Cardiac septum (tissue), 1 donor: ENCODE measurements around the gene SMARCC1. TPM values are rescaled to one million over a fixed set of nuclear protein-coding genes. Genes with fewer than 3 reads are reported as not detected.
"Not testable (repeated sequence)": the region's sequence is repeated elsewhere in the genome, so short reads cannot be mapped to it uniquely, and the experiment has no call there.

Experiments
- DNase-seq: peaks from one replicate; pipeline ENCODE4 v3.0.0-alpha.2; 2020; ENCODE audit warnings: low spot score
- intact Hi-C: fragments of 100-400 bp; cut with DNase I; formaldehyde crosslinking; loops from one replicate; pipeline ENCODE4 v1.14.0; 2022
- total RNA-seq: library from RNA; stranded (reverse); fragmentation: NEBNext Ultra II Directional; extraction: Animal tissue kit (Norgen Biotek cat#: 25700); gene quantifications from one replicate; pipeline ENCODE4 v1.2.1, GENCODE V29; 2021
- donor health status: DM: no; HTN: no; CAD: no.

SMARCC1 gene
- total RNA-seq, 1 donor from 2014 or later, result 31.7 TPM

GRCh38 chr3:47778746-47779145, 2.9 kb downstream of the SMARCC1 start:
- intact Hi-C loops, result no loop called here

DNA sequence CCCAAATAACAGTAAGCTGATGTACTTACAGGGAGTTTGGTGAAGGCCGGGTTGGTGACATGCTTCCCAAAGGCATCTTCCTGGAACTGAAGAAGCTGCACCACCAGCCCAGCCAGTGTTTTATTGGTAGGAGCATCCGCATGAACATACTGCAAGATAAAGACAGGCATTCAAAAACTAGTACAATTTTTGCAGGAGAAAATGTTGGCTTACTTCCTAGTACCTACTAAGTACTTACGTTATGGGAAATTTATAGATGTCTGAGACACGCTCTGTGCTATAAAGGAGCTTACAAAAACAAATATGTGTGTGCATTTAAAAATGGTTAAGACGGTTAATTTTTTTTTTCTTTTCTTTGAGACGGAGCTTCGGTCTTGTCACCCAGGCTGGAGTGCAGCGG, 8.9 kb downstream of the SMARCC1 start:
- intact Hi-C loops, result no loop called here
- no peak for DNase-seq

More at GRCh38 chr3:47778746-47779145, 2.9 kb downstream of the SMARCC1 start:
- DNase-seq, result no peak

DNA sequence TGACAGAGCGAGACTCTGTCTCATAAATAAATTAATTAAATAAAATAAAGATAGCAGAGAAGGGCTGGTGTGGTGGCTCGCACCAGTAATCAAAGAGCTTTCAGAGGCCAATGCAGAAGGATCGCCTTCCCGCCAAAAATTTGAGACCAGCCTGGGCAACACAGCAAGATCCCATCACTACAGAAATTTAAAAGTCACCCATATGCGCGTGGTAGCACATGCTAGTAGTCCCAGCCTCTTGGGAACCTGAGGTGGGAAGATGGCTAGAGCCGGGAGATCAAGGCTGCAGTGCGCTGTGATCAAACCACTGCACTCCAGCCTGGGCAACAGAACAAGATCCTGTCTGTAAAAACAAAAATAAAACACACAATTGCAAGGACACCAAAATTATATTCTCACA, 9.6 kb downstream of the SMARCC1 start:
- intact Hi-C loops, result no loop called here
- DNase-seq, result no peak

- no peak for DNase-seq
- intact Hi-C loops, result no loop called here
Observed at GRCh38 chr3:47766186-47766585, 15.5 kb downstream of the SMARCC1 start.

DNA sequence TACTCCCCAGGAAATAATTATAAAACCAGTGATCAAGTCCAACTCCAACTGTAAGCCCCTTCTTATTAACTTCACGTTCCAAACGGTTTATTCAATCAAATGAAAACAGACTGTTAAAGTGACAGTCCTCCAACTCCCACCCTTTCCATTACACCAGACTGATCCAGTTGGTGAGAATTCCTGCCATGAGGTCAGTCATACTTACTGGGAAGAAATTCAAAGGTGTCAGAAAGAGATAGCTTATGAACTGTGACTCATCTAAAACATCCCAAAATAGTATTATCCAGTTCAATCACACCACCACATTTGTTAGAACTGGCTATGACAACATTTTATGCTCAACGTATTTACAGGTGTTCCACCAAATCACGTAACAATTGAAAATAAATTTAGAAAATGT, 19.5 kb downstream of the SMARCC1 start:
- DNase-seq, result no peak
- intact Hi-C loops, result no loop called here

DNA sequence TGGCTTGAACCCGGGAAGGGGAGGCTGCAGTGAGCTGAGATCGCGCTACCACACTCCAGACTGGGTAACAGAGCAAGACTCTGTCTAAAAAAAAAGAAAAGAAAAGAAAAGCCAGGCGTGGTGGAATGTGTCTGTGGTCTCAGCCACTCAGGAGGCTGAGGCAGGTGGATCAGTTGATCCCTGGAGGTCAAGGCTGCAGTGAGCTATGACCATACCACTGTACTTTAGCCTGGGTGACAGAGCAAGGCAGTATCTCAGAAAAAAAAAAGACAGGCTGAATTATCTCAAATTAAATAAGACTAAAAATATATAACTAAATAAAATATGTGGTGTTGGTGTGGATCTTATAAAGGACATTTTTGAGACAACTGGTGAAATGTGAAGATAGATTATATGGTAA, 20.6 kb downstream of the SMARCC1 start:
- intact Hi-C loops, result no loop called here
- no peak for DNase-seq

DNA sequence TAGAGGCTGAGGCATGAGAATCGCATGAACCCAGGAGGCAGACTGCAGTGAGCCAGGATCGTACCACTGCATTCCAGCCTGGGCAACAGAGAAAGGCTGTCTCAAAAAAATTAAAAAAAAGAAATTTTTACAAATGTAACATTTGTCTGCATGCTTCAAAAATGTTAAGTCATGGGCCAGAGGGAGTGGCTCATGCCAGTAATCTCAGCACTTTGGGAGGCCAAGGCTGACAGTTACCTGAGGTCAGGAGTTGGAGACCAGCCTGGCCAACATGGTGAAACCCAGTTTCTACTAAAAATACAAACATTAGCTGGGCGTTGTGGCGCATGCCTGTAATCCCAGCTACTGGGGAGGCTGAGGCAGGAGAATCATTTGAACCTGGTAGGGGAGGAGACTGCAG, 21.5 kb downstream of the SMARCC1 start:
- intact Hi-C loops, DNase-seq: not testable (repeated sequence)

DNA sequence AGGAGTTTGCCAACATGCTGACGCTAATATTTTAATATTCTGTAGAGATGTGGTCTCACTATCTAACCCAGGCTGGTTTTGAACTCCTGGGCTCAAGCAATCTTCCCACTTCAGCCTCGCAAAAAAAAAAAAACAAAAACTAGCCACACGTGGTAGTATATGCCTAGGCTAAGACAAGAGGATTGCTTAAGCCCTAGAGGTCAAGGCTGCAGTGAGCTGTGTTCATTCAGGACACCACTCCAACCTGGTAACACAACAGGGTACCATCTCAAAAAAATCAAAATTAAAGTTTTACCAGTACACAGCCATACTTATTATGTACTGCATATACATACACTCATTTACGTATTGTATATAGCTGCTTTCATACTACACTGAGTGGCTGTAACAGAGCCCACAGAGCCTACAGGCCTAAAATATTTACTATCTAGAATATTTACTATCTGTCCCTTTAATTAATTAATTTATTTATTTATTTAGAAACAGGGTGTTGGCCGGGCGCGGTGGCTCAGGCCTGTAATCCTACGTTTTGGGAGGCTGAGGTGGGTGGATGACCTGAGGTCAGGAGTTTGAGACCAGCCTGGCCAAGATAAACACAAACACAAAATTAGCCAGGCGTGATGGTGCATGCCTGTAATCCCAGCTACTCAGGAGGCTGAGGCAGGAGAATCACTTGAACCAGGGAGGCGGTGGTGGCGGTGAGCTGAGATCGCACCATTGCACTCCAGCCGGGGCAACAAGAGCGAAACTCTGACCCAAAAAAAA, 23.2 kb downstream of the SMARCC1 start:
- DNase-seq, result no peak

DNA sequence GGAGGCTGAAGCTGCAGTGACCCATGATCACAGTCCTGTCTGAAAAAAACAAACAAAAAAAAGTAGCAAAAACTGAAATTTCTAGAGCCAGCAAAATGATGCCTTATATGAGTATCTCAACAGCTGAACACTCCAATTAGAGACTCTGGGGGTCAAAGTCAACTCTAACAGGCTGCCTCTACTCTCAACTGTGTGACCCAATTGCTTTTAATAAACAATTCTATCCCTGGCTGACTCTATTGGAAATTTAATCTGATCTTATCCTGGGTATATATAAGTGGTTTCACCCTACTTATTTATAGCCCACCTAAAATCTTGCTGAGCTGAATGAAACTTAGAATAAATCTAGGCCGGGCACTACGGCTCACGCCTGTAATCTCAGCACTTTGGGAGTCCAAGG, 29.0 kb downstream of the SMARCC1 start:
- intact Hi-C loops, result no loop called here
- DNase-seq, result no peak

More for the DNA sequence above, 23.2 kb downstream of the SMARCC1 start:
- intact Hi-C loops, result no loop called here

DNA sequence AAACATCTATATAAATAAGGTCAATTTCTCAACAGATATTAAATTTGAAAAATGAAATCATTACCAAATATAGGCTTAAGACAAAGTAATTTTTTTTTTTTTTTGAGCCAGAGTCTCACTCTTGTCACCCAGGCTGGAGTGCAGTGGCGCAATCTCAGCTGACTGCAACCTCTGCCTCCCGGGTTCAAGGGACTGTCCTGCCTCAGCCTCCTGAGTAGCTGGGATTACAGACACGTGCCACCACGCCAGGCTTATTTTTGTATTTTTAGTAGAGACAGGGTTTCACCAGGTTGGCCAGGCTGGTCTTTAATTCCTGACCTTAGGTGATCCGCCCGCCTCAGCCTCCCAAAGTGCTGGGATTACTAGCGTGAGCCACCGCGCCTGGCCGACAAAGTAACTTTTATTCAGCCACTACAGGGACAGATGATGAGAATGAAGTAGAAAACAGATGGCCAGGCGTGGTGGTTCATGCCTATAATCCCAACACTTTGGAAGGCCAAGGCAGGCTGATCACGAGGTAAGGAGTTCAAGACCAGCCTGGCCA, 30.8 kb downstream of the SMARCC1 start:
- intact Hi-C loops, DNase-seq: not testable (repeated sequence)

DNA sequence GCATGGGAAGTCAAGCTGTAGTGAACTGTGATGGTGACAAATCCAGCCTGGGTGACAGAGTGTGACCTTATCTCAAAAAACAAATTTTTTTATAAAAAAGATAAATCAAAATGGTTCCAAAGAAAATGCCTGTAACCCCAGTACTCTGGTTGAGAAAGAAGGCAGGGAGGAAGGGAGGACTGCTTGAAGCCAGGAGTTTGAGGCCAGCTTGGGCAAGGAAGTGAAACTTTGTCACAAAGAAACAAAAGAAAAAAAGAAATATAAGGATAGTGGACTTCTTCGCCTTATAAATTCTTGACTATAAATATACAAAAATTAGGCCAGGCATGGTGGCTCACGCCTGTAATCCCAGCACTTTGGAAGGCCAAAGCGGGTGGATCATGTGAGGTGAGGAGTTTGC, 34.1 kb downstream of the SMARCC1 start:
- intact Hi-C loops, result no loop called here
- DNase-seq, result no peak

DNA sequence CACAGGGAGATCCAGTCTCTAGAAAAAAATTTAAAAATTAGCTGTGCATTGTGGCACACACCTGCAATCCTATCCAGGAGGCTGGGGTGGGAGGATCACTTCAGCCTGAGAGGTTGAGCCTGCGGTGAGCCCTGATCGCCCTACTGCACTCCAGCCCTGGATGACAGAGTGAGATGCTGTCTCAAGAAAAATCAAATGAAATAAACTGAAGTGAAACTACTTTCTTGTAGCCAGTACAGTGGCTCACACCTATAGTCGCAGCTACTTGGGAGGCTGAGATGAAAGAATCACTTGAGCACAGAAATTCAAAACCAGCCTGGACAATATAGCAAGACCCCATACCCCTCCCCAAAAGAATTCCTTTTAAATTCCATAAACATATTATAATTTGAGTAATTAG, 35.4 kb downstream of the SMARCC1 start:
- intact Hi-C loops, result no loop called here
- no peak for DNase-seq

DNA sequence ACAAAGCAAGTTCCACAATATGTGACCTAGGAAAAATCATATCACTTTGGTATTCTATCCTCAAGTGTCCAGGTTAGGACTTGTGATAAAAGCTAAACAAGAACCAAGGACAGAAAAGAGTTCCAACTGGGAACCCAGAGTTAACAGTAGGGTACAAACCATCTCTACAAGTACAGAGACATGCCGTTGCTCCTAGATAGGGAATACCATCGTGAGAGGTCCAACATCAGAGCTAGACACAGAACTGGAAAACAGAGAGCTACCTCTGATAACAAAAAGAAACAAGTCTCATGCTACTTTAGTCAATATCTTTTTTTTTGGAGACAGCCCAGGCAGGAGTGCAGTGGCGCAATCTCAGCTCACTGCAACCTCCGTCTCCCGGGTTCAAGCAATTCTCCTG, 37.8 kb downstream of the SMARCC1 start:
- intact Hi-C loops, result no loop called here
- no peak for DNase-seq

- intact Hi-C loops, DNase-seq: not testable (repeated sequence)
Observed at GRCh38 chr3:47743352-47743751, 38.3 kb downstream of the SMARCC1 start.

DNA sequence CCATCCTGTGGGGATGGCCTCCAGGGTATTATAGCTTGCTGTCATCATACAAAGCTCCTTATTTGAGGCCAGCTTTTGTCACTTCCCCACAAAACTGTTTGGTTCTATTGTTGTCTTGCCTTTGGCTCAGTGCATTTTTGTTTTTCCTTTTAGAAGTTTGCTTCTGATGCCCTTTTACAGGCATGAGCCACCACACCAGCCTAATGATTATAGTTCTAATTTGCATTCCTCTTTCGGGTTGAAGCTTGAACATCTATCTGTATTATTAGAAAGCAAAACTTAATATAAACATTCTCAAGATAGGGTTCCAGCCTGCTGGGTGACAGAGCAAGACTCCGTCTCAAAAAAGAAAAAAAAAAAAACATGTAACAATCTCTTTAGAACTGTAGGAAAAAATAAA, 39.8 kb downstream of the SMARCC1 start:
- intact Hi-C loops, result no loop called here
- no peak for DNase-seq

DNA sequence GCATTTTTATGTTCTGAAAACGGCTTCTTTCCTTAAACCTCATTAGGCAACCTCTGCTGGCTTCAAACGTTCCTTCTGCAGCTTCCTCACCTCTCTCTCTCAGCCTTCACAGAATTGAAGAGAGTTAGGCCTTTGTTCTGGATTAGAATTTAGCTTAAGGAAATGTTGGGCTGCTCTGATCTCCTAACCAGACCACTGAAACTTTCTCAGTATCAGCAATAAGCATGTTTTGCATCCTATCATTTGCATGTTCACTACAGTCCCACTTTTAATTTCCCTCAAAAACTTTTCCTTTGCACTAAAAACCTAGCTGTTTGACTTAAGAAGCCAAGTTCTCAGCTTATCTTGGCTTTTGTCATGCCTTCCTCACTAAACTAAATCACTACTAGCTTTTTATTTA, 49.5 kb downstream of the SMARCC1 start:
- DNase-seq, result no peak
- intact Hi-C loops, result no loop called here

DNA sequence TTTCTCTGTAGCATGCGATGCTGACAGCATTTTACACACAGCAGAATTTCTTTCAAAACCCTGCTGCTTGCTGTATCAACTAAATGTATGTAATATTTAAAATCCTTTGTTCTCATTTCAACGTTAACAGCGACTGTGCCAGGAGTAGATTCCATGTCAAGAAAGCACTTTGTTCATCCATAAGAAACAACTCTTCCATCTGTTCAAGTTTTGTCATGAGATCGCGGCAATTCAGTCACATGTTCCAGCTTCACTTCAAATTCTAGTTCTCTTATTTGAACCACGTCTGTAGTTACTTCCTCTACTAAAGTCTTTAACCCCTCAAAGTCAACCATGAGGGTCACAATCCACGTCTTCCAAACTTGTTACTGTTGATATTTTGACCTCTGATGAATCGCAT, 50.6 kb downstream of the SMARCC1 start:
- no peak for DNase-seq
- intact Hi-C loops, result no loop called here

- intact Hi-C loops, result no loop called here
- no peak for DNase-seq
Observed at GRCh38 chr3:47722859-47723258, 58.8 kb downstream of the SMARCC1 start.

DNA sequence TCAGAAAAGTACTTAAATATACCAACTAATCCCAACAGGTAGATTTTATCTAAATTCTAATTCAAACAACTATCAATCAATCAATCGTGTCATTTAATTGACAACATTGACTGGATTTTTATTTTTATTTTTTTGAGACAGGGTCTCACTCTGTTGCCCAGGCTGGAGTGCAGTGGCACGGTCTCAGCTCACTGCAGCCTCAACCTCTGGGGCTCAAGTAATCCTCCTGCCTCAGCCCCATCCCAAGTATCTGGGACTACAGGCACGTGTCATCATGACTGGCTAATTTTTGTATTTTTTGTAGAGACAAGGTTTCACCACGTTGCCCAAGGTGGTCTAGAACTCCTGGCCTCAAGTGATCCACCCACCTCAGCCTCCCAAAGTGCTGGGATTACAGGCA, 64.2 kb downstream of the SMARCC1 start:
- intact Hi-C loops, DNase-seq: not testable (repeated sequence)

DNA sequence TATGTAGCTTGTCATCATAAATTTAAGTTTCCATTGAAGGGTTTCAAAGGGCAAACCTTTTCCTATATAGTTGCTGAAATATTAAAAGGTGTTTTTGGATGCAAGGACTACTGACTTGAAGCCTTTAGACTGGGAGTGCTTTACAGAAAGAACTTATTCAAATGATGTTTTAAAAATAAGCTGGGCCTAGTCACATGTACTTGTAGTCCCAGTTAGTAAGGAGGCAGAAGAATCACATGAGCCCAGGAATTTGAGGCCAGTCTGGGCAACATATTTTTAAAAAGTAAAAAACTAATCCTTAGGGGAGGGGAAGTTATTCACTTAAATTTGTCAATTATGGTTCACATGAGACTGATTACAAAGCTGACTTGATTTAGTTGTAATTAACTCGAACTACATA, 65.0 kb downstream of the SMARCC1 start:
- intact Hi-C loops, result no loop called here
- DNase-seq, result no peak

GRCh38 chr3:47715928-47716327, 65.8 kb downstream of the SMARCC1 start:
- intact Hi-C loops, result no loop called here
- DNase-seq, result no peak

GRCh38 chr3:47714606-47715005, 67.1 kb downstream of the SMARCC1 start:
- DNase-seq, result no peak
- intact Hi-C loops, result no loop called here
